Loucy (cell line): Measurements from ENCODE around the gene NKAIN4.

Experiments
- H2AFZ ChIP-seq: fragments of 200-600 bp; sonication (generic); 2 replicates; pipeline ENCODE4 v1.6.0; 2016; ENCODE audit warnings: antibody characterized with exemption, mild to moderate bottlenecking, low read length, moderate library complexity
- H3F3A ChIP-seq: fragments of 200-600 bp; 2 replicates; pipeline ENCODE4 v1.6.0; 2016; ENCODE audit warnings: antibody characterized with exemption, low read depth, mild to moderate bottlenecking
- H3K27me3 ChIP-seq: fragments of 200-600 bp; sonication (generic); 2 replicates; pipeline ENCODE4 v1.6.1; 2014; ENCODE audit warnings: low read length, mild to moderate bottlenecking; ENCODE audit not compliant: insufficient read depth, poor library complexity, severe bottlenecking
- H3K36me3 ChIP-seq: fragments of 200-600 bp; sonication (generic); 2 replicates; pipeline ENCODE4 v1.6.1; 2016; ENCODE audit warnings: low read length; ENCODE audit not compliant: insufficient read depth
- H3K4me1 ChIP-seq: fragments of 200-600 bp; sonication (generic); 2 replicates; pipeline ENCODE4 v1.5.1; 2014; ENCODE audit warnings: low read length, mild to moderate bottlenecking; ENCODE audit not compliant: insufficient read depth, poor library complexity, severe bottlenecking
- H3K4me2 ChIP-seq: fragments of 200-600 bp; sonication (generic); 2 replicates; pipeline ENCODE4 v1.6.0; 2014; ENCODE audit warnings: antibody characterized with exemption, low read length, low read depth, mild to moderate bottlenecking; ENCODE audit not compliant: poor library complexity, severe bottlenecking
- H3K4me3 ChIP-seq: fragments of 200-600 bp; sonication (generic); 2 replicates; pipeline ENCODE4 v1.5.1; 2014; ENCODE audit warnings: low read length, mild to moderate bottlenecking, mixed read lengths; ENCODE audit not compliant: poor library complexity, severe bottlenecking
- H3K79me2 ChIP-seq: fragments of 200-600 bp; sonication (generic); 2 replicates; pipeline ENCODE4 v1.6.1; 2014; ENCODE audit warnings: low read length; ENCODE audit not compliant: insufficient read depth
- H3K9ac ChIP-seq: fragments of 200-600 bp; sonication (generic); 2 replicates; pipeline ENCODE4 v1.6.0; 2014; ENCODE audit warnings: mild to moderate bottlenecking, low read depth, low read length, moderate library complexity; ENCODE audit not compliant: poor library complexity, severe bottlenecking
- H3K9me2 ChIP-seq: fragments of 200-600 bp; sonication (generic); replicated peaks from 2 replicates; pipeline ENCODE4 v1.6.1; 2016; ENCODE audit warnings: low read depth, low read length, mixed read lengths
- H3K9me3 ChIP-seq: fragments of 200-600 bp; sonication (generic); 2 replicates; pipeline ENCODE4 v1.6.1; 2014; ENCODE audit warnings: mild to moderate bottlenecking, antibody characterized with exemption, low read length, low read depth; ENCODE audit not compliant: insufficient read depth
- H4K20me1 ChIP-seq: fragments of 200-600 bp; sonication (generic); 2 replicates; pipeline ENCODE4 v1.6.0; 2014; ENCODE audit warnings: antibody characterized with exemption, low read length, mild to moderate bottlenecking; ENCODE audit not compliant: insufficient read depth, poor library complexity, severe bottlenecking
- EZH2phosphoT487 ChIP-seq: fragments of 200-600 bp; IDR thresholded peaks from 2 replicates; pipeline ENCODE4 v1.6.1; 2018; ENCODE audit warnings: antibody characterized with exemption, mild to moderate bottlenecking, moderate library complexity, borderline replicate concordance
- TF ChIP-seq, protein P1 (sequence below): fragments of 200-600 bp; sonication (generic); conservative IDR thresholded peaks from 2 replicates; pipeline ENCODE4 v1.5.1; 2014; ENCODE audit warnings: mild to moderate bottlenecking, antibody characterized with exemption, low read length

The NKAIN4 gene

GRCh38 chr20:63274381-63275228 is 20.3 kb upstream of the NKAIN4 start:
- TF ChIP-seq EZH2phosphoT487, result no peak
- TF ChIP-seq, protein P1, sequence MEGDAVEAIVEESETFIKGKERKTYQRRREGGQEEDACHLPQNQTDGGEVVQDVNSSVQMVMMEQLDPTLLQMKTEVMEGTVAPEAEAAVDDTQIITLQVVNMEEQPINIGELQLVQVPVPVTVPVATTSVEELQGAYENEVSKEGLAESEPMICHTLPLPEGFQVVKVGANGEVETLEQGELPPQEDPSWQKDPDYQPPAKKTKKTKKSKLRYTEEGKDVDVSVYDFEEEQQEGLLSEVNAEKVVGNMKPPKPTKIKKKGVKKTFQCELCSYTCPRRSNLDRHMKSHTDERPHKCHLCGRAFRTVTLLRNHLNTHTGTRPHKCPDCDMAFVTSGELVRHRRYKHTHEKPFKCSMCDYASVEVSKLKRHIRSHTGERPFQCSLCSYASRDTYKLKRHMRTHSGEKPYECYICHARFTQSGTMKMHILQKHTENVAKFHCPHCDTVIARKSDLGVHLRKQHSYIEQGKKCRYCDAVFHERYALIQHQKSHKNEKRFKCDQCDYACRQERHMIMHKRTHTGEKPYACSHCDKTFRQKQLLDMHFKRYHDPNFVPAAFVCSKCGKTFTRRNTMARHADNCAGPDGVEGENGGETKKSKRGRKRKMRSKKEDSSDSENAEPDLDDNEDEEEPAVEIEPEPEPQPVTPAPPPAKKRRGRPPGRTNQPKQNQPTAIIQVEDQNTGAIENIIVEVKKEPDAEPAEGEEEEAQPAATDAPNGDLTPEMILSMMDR, result no peak
- peaks cover 12% of the 10 kb centered on the region for H3K4me1 ChIP-seq
- H3K36me3 ChIP-seq, result peaks cover 32% of the 10 kb centered on the region; the same call in 1 of the 2 replicates
- H3K9ac ChIP-seq, result peak overlapping the region; percentile 62
- H3K9me3 ChIP-seq, result no peaks in the 10 kb centered on the region
- H2AFZ ChIP-seq, result no peak overlapping the region
- peak overlapping the region; percentile 60 for H3K4me3 ChIP-seq
- H3K9me2 ChIP-seq, result no peaks in the 10 kb centered on the region
- H3K27me3 ChIP-seq, result no peaks in the 10 kb centered on the region
- H4K20me1 ChIP-seq, result peaks cover 22% of the 10 kb centered on the region
- peaks cover 48% of the 10 kb centered on the region for H3K79me2 ChIP-seq
- peak overlapping the region; percentile 95 for H3K4me2 ChIP-seq
- no peaks in the 10 kb centered on the region for H3F3A ChIP-seq

GRCh38 chr20:63273635-63274380 is 19.5 kb upstream of the NKAIN4 start:
- H3K9me3 ChIP-seq, result no peaks in the 10 kb centered on the region
- peaks cover 48% of the 10 kb centered on the region for H3K79me2 ChIP-seq
- peaks cover 22% of the 10 kb centered on the region for H4K20me1 ChIP-seq
- peak overlapping the region; percentile 82 for H3K4me3 ChIP-seq
- H3K9me2 ChIP-seq, result no peaks in the 10 kb centered on the region
- no peaks in the 10 kb centered on the region for H3K27me3 ChIP-seq
- no peak overlapping the region for H2AFZ ChIP-seq
- H3F3A ChIP-seq, result no peaks in the 10 kb centered on the region
- peak overlapping the region; percentile 95 for H3K4me2 ChIP-seq
- peaks cover 26% of the 10 kb centered on the region; the same call in 1 of the 2 replicates for H3K36me3 ChIP-seq
- H3K9ac ChIP-seq, result peak overlapping the region; percentile 84
- TF ChIP-seq EZH2phosphoT487, result no peak
- TF ChIP-seq, protein P1, result no peak
- H3K4me1 ChIP-seq, result peaks cover 12% of the 10 kb centered on the region

- Histone ChIP-seq H3F3A (no peaks in the 10 kb centered on the region), H3K27me3 (no peaks in the 10 kb centered on the region), H3K9me2 (no peaks in the 10 kb centered on the region), H3K9me3 (no peaks in the 10 kb centered on the region), H3K4me1 (peaks cover 12% of the 10 kb centered on the region), H3K36me3 (peaks cover 19% of the 10 kb centered on the region; the same call in 1 of the 2 replicates), H3K9ac (peak overlapping the region; percentile 84), H3K4me3 (peak overlapping the region; percentile 82), H3K79me2 (peaks cover 48% of the 10 kb centered on the region), H3K4me2 (peak overlapping the region; percentile 95), H4K20me1 (peaks cover 22% of the 10 kb centered on the region), H2AFZ (peak overlapping the region; percentile 63; the same call in 1 of the 2 replicates)
- no peak for TF ChIP-seq EZH2phosphoT487
- TF ChIP-seq, protein P1, result no peak
Observed at GRCh38 chr20:63273059-63273579, 18.9 kb upstream of the NKAIN4 start.
